ENCODE measurements around the gene ZBED6.

ZBED6 gene

GRCh38 chr1:203843435-203843834 is 48.0 kb downstream of the ZBED6 start:
- no peaks in the 10 kb centered on the region for H3K4me1 Mint-ChIP-seq
- DNase-seq (ENCODE audit: low spot score in 2 of 2): no peak
- no peak overlapping the region for H3K27ac Mint-ChIP-seq
- H3K4me3 Mint-ChIP-seq: no peak overlapping the region
- no peaks in the 10 kb centered on the region for H3K9me3 Mint-ChIP-seq
- peaks cover 100% of the 10 kb centered on the region for H3K36me3 Mint-ChIP-seq
- ATAC-seq: no peak
